HG02642 (cell line): ENCODE data around the gene CCDC102A.

Experiments used
- ATAC-seq: cut with Tn5 transposase; IDR thresholded peaks from one replicate; pipeline ENCODE4 v1.9.1; 2021; ENCODE audit warnings: mild to moderate bottlenecking; ENCODE audit not compliant: unreplicated experiment, poor library complexity

The CCDC102A gene

DNA sequence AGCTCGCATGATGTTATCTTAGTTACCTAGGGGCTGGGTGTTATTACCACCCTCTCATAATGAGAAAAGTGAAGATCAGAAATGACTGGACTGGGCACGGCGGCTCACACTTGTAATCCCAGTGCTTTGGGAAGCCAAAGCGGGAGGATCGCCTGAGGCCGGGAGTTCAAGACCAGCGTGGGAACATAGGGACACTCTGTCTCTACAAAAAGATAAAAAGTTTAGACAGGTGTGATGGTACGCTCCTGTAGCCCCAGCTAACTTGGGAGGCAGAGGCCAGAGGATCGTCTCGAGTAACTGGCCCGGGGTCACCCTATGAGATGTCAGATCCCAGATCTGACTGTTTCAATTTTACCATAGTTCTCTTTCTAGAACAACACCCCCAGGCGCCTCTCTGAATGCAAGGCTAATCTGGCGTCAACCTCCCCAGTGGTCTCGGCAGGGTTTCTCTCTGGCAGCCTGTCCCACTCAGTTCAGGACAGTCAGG lies 1.9 kb upstream of the CCDC102A start:
- ATAC-seq, result no peak

GRCh38 chr16:57537581-57538234 lies 1.3 kb upstream of the CCDC102A start:
- ATAC-seq, result no peak

DNA sequence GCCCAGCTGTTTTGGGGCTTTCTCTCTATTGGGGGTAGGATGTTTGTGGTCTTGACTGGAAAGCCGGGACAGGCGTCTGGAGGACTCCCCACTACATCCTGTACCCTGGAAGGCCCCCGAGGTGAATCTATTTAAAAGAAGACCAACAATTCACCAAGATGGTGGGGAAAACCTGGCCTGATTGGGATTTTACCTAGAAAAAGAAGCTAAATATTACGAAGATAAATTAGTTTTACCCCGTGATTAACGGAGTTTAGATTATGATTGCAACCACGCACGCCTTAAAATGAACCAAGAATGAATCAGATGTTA lies 779 bp upstream of the CCDC102A start:
- no peak for ATAC-seq

DNA sequence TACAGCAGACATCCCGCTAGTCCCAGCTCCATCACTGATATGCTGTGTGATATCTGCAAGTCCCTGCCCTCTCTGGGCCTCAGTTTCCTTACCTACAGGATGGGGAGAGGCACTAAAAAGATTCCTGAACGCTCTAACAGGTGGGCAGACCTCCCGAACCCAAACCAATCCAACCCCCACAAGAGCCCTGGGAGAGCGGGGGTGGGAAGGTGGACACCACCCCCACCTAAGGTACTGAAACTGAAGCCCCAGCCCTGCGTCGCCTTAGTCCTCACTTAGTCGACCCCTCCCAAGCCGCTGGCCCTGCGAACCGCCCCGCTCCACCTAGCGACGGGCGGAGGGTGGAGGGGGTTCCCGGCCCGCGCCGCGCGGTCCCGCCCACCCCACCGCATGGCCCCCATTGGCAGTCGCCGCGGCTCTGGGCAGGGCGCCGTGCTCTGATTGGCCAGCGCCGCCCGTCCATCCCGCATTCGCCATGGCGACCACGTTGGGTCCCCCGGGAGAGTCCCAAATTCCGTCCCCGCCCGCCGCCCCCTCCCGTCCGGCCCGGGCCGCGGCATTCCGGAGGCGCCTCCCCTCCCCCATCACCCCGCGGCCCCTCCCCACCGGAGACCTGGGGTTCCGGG lies 578 bp downstream of the CCDC102A start:
- ATAC-seq, result peak; percentile 72

DNA sequence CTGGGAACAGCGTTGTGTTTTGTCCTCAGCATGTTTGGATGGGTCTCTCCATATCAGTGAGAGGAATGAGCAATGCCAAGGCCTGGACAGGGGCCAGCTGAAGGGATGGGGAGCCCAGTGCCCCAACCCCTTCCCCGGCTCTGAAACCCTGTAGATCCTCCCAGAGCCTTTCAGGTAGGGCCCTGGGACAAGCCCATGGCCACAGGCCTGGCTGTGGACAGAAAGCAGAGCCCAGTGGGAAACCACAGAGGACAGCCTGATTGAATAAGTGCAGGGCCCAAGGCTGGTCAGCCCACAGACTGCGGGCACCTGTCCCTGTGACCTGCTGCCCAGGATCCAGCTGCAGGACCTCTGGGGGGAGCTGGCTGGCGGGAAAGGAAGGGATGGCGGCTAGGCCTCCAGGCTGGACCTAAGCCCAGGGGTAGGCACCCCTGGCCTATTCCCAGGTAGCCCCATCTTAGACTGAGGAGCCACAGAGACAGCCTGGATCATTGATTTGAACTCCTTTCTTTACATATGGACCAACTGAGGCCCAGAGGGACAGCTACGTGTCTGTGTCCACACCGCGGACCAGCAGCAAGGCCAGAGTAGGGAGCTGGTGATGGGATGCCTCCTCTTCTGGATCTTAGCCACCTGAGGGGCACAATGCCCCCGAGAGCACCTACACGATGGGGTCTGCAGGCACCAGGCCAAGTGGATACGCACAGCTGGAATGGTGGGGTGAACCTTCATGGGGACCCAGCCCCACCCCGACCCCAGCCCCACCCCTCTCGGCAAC lies 1.3 kb downstream of the CCDC102A start:
- no peak for ATAC-seq

DNA sequence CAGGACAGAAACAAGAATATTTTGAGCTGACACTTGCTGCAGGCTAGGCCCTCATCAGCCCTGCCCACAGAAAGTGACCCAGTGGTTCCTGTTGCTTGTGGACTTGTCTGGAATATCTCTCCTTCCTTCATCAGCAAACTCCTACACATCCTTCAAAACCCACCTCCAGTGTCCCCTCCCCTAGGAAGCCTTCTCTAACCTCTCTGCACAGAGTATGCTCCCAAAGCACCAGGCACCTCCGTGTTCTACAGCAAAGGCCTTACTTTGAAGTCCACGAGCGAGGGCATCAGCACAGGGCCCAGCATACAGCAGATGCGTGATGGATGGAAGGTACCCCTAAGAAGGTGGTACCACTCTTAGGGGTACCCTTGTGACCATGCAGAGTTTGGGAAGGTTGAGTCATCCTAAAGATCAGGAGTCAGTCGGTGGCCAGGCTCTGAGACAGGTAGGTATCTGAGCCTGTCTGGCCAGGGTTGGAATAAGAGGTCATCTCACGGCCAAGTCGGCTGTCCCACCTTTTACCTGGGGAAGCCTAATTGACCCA lies 2.0 kb downstream of the CCDC102A start:
- no peak for ATAC-seq

DNA sequence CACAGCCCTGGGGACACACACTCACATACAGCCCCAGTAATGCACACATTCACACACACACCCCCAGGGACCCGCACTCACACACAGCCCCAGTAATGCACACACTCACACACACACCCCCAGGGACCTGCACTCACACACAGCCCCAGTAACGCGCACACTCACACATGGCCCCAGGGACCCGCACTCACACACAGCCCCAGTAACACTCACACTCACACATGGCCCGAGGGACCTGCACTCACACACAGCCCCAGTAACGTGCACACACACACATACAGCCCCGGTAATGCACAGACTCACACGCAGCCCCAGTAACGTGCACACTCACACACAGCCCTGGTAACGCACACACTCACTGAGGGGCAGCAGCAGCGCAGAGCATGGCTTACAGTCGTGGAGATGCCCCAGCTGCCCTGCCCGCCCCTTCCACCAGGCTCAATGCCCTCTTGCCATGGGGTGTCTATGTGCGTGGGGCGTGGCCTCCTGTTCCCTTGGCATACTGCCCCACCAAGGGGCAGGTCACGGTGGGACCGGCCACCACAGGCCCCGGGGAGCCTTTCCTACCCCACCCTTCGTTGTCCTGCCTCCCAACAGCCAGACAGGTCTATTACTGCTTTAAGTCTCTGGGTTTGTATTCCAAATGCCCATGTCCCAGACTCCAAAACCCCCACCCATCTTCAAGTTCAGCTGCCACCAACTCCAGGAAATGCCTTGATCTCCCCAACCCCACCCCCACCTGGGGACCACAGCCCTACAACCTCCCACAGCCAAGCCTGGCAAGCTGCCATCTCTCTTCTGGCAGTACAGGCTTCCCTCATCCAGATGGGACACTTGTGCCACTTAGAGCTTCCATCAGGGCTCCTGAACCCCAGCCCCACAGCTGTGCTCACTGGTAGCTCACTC lies 2.7 kb downstream of the CCDC102A start:
- ATAC-seq, result no peak

GRCh38 chr16:57532266-57532625 lies 4.1 kb downstream of the CCDC102A start:
- ATAC-seq, result no peak

GRCh38 chr16:57531635-57532265 lies 4.6 kb downstream of the CCDC102A start:
- no peak for ATAC-seq

DNA sequence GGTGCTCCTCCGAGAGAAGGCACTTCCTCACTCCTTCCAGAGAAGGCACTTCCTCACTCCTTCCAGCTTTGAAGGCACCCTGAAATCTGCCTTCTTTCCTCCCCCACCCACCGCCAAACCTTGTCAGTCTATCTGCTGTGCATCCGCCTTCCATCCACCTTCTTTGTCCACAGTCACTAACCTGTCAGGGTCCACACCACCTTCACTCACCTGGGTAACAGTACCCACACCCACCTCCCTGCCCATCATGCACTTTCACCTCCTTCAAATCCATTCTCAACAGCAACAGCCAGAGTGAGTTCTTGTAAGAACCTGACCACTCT lies 5.2 kb downstream of the CCDC102A start:
- ATAC-seq, result no peak

DNA sequence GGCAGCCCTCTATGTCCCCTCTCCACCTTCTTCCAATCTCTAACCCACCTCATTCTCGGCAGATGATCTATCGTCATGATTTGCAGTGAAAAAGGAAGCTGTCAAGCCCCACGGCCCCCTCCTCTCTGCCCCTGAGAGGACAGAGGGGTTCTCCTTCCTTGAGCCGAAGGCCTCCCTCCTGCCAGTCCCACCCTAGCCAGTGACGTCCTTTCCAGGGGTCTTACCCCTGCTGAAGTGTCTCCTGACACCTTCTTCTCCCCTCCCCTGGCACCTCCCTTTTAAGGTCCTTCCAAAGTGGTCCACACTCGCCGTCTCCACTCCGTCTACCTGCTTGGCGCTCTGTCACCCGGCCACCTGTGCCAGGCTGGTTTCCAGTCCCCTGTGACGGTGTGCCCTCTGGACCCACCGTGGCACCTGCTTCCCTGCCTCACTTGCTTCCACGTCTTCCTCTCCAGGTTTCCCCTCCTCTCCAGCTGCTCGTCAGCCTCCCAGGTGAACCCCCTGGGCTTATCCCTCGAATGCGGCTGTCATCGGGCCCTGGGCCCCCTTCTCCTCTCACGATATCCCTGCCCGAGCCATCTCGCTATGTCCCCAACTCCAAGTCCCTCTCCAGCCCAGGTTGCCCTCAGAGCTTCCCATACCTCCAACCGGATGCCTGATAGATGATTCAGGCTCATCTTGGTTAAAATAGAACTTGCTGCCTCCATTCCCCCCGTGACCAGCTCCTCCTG lies 5.7 kb downstream of the CCDC102A start:
- no peak for ATAC-seq

DNA sequence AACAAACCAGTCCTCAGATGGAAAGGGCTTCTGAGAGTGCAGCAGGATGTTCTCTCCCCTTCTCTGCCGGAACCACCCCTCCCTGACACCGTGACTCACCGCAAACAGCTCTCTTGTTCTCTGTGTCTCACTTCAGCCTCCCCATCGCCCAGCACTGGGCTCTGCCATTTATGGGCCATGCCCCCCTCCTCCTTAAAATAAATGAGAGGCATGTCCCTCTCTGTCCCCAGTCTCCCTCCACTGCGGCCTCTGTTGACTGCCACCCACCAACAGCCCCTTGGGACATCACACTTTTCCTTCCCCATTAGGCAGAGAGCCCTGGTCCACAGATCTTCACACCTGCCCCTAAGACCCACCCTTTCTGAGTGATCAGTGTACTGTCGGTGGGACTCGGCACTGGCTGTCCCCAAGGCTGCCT lies 6.3 kb downstream of the CCDC102A start:
- peak; percentile 52 for ATAC-seq

DNA sequence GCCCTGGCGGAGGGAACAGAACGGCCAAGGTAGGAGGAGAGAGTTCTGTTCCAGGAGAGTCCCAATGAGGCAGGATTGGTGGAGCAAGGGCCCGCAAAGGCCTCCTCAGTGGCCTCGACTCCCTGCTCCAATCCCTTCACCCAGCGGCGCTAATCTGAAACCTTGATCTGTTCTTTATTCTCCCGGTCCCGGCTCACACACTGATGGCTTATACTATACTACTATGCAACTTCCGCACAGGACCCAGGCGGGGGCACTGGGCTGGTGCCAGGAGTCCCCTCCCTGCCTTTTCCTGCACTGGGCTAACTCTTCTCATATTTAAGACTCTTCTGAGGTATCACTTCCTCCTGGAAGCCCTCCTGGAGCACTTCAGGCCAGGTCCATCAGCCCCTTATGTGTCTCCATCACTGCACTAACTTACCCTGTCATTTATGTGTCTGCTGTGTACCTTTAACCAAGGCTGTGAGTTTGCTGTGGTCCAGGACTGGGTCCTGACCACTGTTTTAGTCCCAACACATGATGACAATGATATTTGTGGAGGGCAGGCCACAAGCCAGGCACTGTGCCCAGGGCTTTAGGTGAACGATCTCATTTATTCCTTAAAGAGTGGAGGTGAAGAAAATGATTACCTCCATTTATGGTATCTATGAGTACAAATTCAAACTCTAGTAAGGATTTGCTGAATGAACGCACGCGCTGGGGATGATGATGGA lies 6.8 kb downstream of the CCDC102A start:
- no peak for ATAC-seq

DNA sequence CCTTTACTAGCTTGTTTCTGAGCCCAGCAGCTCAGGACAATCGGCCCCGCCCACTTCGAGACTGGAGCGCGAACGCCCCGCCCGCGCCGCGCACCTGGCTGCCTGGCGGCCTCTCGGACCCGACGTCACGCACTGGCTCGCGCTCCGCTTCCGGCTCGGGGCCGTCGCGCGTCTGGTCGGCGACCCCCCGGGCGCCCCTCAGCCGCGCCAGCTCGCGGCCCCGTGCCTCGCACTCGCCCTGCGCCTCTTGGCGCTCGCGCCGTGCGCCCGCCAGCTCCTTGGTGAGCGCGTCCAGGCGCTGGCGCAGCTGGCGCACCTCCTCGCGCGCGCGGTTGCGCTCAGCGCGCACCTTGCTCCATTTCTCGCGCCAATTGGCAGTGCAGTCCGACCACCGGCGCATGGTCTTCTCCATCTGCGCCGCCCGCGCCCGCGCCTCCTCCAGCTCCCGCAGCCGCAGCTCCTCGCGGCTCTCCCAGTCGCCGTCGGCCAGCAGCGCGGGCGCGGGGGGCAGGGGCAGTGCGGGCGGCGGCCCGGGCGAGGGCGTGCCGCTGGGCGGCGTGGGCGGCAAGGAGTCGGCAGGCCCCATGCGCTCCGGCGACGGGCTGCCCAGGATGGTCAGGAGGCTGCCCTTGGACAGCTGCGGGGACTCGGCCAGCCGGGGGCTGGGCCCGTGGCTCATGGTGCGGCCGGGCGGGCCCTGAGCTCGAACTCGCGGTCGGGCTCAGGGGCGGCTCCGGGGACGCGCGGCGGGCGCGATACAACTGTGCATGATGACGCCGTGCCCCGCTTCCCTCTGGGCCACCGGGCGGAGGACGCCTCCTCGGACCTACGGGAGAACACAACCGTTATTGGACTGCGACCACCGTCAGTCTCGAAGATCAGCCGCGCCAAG lies 7.6 kb downstream of the CCDC102A start:
- no peak for ATAC-seq

- ATAC-seq, result no peak
Observed at GRCh38 chr16:57527610-57528360, 8.6 kb downstream of the CCDC102A start.

- ATAC-seq, result no peak
Observed at GRCh38 chr16:57527027-57527426, 9.3 kb downstream of the CCDC102A start.

- ATAC-seq, result no peak
Observed at GRCh38 chr16:57526498-57526897, 9.9 kb downstream of the CCDC102A start.
